ENCODE results near the gene TTBK1. TPM values are rescaled to one million over a fixed set of nuclear protein-coding genes. Genes with fewer than 3 reads are reported as not detected.

The TTBK1 gene
- total and polyA plus RNA-seq, 2 of the 4 experiments (the other 2 are of a cell fraction), result 0.02 TPM; not detected in 1

DNA sequence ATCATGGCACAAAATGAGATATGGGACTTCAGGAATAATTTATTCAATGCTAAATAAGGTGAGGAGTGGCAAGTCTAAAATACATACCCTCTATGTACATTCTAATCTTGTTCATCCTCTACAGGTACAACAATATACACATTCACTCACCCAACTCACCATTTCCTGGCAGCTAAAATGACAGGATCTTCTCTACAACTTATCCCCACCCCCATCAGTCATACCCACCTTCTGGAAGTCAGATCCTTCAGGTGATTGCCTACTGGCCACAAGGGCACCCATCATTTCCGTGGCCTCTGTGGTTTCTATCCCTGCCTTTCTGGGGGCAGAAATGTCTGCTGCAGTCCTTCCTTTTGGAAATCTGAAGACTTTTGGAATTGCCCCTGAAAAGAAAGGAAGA is 88.2 kb downstream of the TTBK1 start:
- H3K9me3 ChIP-seq (ENCODE audit: control insufficient read depth, insufficient read depth, low read length), result no peaks in the 10 kb centered on the region
- no peaks in the 10 kb centered on the region for H3K27me3 ChIP-seq (ENCODE audit: control insufficient read depth, insufficient read depth, low read length)
- H3K9ac ChIP-seq (ENCODE audit: low read depth, low read length), result no peak overlapping the region
- no peaks in the 10 kb centered on the region for H3K4me1 ChIP-seq (ENCODE audit: control insufficient read depth, insufficient read depth, low read length)
- WGBS, 2 experiments (ENCODE audit: extremely low coverage in 2 of 2, insufficient read length in 1 of 2), result no CpG with 5 or more reads among the region's 1 CpG
- DNase-seq, result no peak
- in situ Hi-C loops (cut with MboI; ENCODE audit: low sequenced_read_pairs) (loop anchor here (5.0 kb wide), 1 partner anchor 69 kb away; no protein-coding TSS in a partner anchor), dilution Hi-C loops (cut with HindIII; ENCODE audit: low sequenced_read_pairs, unreplicated experiment) (no loop called here), intact Hi-C loops (cut with micrococcal nuclease) (loop anchor here (10.0 kb wide), 1 partner anchor 427 kb away; no protein-coding TSS in a partner anchor)
- no peak overlapping the region for H2AK5ac ChIP-seq (ENCODE audit: low read depth, low read length)
- TF ChIP-seq RAD21 (IDR thresholded peaks at IDR 0.05; ENCODE audit: low read length) (no peak), RCOR1 (IDR thresholded peaks at IDR 0.05; ENCODE audit: insufficient replicate concordance, low read length) (no peak), SMC3 (IDR thresholded peaks at IDR 0.05; ENCODE audit: low read depth, low read length) (no peak), POLR2A (IDR thresholded peaks at IDR 0.05; ENCODE audit: low read depth, low read length) (no peak), MAFK (IDR thresholded peaks at IDR 0.05; ENCODE audit: low read depth, low read length) (no peak), CHD1 (IDR thresholded peaks at IDR 0.05; ENCODE audit: low read depth, low read length) (no peak), MXI1 (IDR thresholded peaks at IDR 0.05; ENCODE audit: borderline replicate concordance, low read depth, low read length) (no peak), FOS (IDR thresholded peaks at IDR 0.05; ENCODE audit: low read depth, low read length) (no peak)
- TF ChIP-seq, protein P1, sequence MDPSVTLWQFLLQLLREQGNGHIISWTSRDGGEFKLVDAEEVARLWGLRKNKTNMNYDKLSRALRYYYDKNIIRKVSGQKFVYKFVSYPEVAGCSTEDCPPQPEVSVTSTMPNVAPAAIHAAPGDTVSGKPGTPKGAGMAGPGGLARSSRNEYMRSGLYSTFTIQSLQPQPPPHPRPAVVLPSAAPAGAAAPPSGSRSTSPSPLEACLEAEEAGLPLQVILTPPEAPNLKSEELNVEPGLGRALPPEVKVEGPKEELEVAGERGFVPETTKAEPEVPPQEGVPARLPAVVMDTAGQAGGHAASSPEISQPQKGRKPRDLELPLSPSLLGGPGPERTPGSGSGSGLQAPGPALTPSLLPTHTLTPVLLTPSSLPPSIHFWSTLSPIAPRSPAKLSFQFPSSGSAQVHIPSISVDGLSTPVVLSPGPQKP (IDR thresholded peaks at IDR 0.05; ENCODE audit: borderline replicate concordance, low read depth, low read length), result no peak
- POLR2A ChIA-PET (ENCODE audit: unreplicated experiment), result no interaction called here
- H2BK15ac ChIP-seq (ENCODE audit: low read depth, low read length), result no peak overlapping the region
- no peak overlapping the region for H2AK9ac ChIP-seq (replicated peaks; ENCODE audit: low read depth, low read length, poor library complexity)
- no peak overlapping the region for H4K91ac ChIP-seq (ENCODE audit: insufficient read depth, low read depth, low read length)
- no peak overlapping the region for H2BK5ac ChIP-seq (ENCODE audit: low read depth, low read length, poor library complexity, severe bottlenecking)
- no peak overlapping the region for H3K4ac ChIP-seq (ENCODE audit: low read depth, low read length)
- no peak overlapping the region for H3K4me2 ChIP-seq (ENCODE audit: low read depth, low read length)
- H3K27ac ChIP-seq (ENCODE audit: insufficient read depth, low read length), result no peak overlapping the region
- CTCF ChIA-PET, result no interaction called here
- no peak for ATAC-seq (ENCODE audit: low read depth)
- no peak overlapping the region for H4K8ac ChIP-seq (ENCODE audit: low read depth in 2 of 2, low read length in 2 of 2)
- no peak overlapping the region for H2AFZ ChIP-seq (replicated peaks; ENCODE audit: low read length, poor library complexity)
- no peaks in the 10 kb centered on the region for H4K20me1 ChIP-seq (ENCODE audit: insufficient read depth, low read length)
- no peak overlapping the region for H3K56ac ChIP-seq (ENCODE audit: extremely low read depth, insufficient read depth, low read length)
- no peak overlapping the region for H3K23ac ChIP-seq (ENCODE audit: low read depth, low read length)
- no peak overlapping the region for H2BK20ac ChIP-seq (ENCODE audit: low read depth, low read length)
- H3K18ac ChIP-seq (ENCODE audit: low read depth, low read length), result no peak overlapping the region
- no peak overlapping the region for H3K14ac ChIP-seq (replicated peaks; ENCODE audit: low read depth, low read length)
- no TSS peak for BruUV-seq (replicated peaks)
- no peak overlapping the region for H3K4me3 ChIP-seq (ENCODE audit: insufficient read depth, low read depth, low read length)
- H2BK120ac ChIP-seq (ENCODE audit: low read depth, low read length), result no peak overlapping the region
- H3K9me1 ChIP-seq (ENCODE audit: insufficient read depth, low read length), result no peaks in the 10 kb centered on the region
- peaks cover under 1% of the 10 kb centered on the region; the same call in 1 of the 2 replicates for H3K36me3 ChIP-seq (ENCODE audit: control insufficient read depth, insufficient read depth, low read length)
- H4K5ac ChIP-seq (ENCODE audit: low read depth, low read length), result no peak overlapping the region
- H3K79me1 ChIP-seq (ENCODE audit: low read depth in 1 of 2, low read length in 2 of 2), result no peaks in the 10 kb centered on the region
